ENCODE results near the gene PRADC1. TPM values are rescaled to one million over a fixed set of nuclear protein-coding genes. Genes with fewer than 3 reads are reported as not detected.

Gene PRADC1
- total and polyA plus RNA-seq, 9 of the 15 experiments (the other 6 are each of a cell fraction or from before 2014, with no cell fraction given): 7.3 to 47.4 (median 34.2) TPM

- Histone ChIP-seq H3K79me2 (ENCODE audit: control insufficient read depth, insufficient read depth, low read length) (no peaks in the 10 kb centered on the region), H3K4me3 (no peak overlapping the region), H3K9ac (ENCODE audit: insufficient read depth in 1 of 2, low read depth in 2 of 2, low read length in 2 of 2) (no peak overlapping the region), H3K4me2 (ENCODE audit: insufficient read depth, low read length) (no peak overlapping the region), H4K20me1 (replicated peaks; ENCODE audit: control insufficient read depth, insufficient read depth, low read length) (no peaks in the 10 kb centered on the region), H3K27me3 (ENCODE audit: control insufficient read depth in 2 of 2, insufficient read depth in 2 of 2, low read length in 2 of 2) (peaks cover 2 to 12% of the 10 kb centered on the region in 2 experiments; a peak in 2 of 5 replicates), H3K4me1 (replicated peaks in 1 of 2; ENCODE audit: control insufficient read depth in 2 of 2, insufficient read depth in 2 of 2, low read length in 2 of 2) (peaks cover 9 to 13% of the 10 kb centered on the region in 2 experiments; a peak in 4 of 5 replicates), H3K9me1 (ENCODE audit: control insufficient read depth, insufficient read depth, low read length) (no peaks in the 10 kb centered on the region), H3K9me3 (replicated peaks; ENCODE audit: control insufficient read depth, insufficient read depth, low read depth, low read length) (no peaks in the 10 kb centered on the region; the same call in 1 of the 2 replicates), H2AFZ (ENCODE audit: low read depth, low read length) (no peak overlapping the region; the same call in 1 of the 2 replicates), H3K27ac (ENCODE audit: extremely low read depth, low read depth, low read length) (no peak overlapping the region), H3K36me3 (ENCODE audit: control insufficient read depth, insufficient read depth, low read length) (no peaks in the 10 kb centered on the region)
- TF ChIP-seq ZNF512 (tag; IDR thresholded peaks at IDR 0.05) (no peak), DLX4 (CRISPR knock-in tag; IDR thresholded peaks at IDR 0.05) (no peak), MIER1 (IDR thresholded peaks at IDR 0.05; ENCODE audit: low read depth) (no peak), MEF2A (IDR thresholded peaks at IDR 0.05; ENCODE audit: control insufficient read depth, low read depth, low read length) (no peak), FOXJ2 (tag; IDR thresholded peaks at IDR 0.05) (no peak)
- no peak for FAIRE-seq
- no peak for ATAC-seq
- ChIA-PET POLR2A (no interaction called here), CTCF (ENCODE audit: low intra/inter-chr PET ratio) (no interaction called here)
- intact Hi-C loops (cut with micrococcal nuclease): no loop called here
- in situ Hi-C loops (cut with MboI): no loop called here
- no peak for DNase-seq (ENCODE audit: extremely low read depth in 1 of 4, low spot score in 3 of 4)
- BruUV-seq (replicated peaks): no TSS peak
- 31% methylated on average over 3 of the region's 3 CpGs for WGBS (ENCODE audit: insufficient coverage, low coverage, missing lambda C conversion rate)
Observed at GRCh38 chr2:73208258-73208657, 24.8 kb downstream of the PRADC1 start.

Data from K562 (cell line).